GM19395 (cell line): Measurements from ENCODE around the gene ID2.

Experiments used
- ATAC-seq: cut with Tn5 transposase; IDR thresholded peaks from one replicate; pipeline ENCODE4 v1.9.1; 2021; ENCODE audit warnings: mild to moderate bottlenecking, moderate library complexity; ENCODE audit not compliant: unreplicated experiment

Gene ID2

DNA sequence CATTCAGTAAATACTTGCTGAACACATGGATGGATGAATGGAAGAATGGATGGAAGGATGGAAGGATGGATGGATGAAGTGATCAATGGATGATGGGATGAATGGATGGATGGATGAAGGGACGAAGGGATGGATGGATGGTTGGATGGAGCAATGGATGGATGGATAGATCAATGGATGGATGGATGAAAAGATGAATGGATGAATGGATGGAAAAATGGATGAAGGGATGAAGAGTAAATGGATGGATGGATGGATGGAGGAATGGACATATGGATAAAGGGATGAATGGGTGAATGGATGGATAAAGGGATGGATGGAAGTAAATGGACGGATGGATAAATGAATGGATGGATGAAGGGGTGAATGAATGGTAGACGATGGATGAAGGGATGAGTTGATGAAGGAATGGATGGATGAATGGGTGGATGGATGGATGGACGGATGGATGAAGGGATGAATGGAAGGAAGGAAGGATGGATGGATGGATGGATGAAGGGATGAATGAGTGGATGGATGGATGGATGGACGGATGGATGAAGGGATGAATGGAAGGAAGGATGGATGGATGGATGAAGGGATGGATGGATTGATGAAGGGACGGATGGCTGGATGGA, 13.9 kb upstream of the ID2 start:
- no peak for ATAC-seq

- no peak for ATAC-seq
Observed at GRCh38 chr2:8669157-8669817, 12.6 kb upstream of the ID2 start.

DNA sequence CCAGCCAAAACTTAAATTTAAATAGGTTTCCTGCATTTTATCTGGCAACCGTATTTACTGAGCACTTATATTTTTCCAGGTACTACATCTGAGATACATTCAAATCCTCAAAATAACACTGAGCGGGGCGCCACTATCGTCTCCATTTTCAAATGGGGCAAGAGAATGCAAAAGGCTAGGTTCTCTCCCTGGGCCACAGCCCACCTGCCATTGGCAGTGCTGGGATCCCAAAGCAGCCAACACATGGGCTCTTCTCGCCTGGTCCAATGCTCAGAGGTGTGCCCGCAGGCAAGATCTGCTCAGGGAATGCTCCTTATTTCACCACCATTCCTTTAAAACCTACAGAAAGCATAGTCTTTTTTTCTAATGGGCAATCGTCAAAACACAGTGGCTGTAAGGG, 11.3 kb upstream of the ID2 start:
- ATAC-seq: no peak

DNA sequence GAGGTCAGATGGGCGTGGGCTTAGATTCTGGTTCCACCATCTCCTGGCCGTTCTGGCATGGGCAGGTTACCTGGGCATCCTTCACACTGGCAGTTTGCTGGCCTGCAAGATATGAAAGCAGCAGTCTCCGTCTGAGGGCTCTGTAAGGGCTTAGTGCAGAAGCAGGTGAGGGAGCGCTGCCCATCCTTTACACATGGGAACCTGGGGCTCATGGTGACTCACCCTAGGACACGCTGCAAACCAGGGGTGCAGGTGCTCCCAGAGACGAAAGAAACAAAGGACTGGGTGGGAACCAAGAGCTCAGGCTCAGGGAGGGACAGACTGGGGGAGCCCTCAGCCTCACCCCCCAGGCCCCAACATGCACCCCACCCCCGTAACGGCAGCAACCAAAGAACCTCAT, 10.7 kb upstream of the ID2 start:
- ATAC-seq: no peak

DNA sequence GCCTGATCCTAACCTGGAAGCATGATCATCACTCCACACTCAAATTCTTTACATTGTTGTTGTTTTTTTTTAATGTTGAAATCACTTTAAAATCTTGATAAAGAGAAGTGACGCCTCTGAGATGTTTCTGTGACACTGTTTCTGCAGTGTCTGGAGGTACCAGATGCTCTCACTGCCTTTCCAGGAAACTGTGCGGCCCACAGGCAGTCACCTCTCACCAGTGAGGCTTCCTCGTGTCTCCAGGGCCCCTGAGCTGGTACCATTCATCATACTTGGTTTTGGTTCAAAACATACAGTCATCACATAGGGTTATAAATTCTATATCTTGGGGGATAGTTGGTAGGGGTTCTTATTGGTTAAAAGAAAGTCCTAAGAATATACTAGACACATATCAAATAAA, 10.1 kb upstream of the ID2 start:
- no peak for ATAC-seq

DNA sequence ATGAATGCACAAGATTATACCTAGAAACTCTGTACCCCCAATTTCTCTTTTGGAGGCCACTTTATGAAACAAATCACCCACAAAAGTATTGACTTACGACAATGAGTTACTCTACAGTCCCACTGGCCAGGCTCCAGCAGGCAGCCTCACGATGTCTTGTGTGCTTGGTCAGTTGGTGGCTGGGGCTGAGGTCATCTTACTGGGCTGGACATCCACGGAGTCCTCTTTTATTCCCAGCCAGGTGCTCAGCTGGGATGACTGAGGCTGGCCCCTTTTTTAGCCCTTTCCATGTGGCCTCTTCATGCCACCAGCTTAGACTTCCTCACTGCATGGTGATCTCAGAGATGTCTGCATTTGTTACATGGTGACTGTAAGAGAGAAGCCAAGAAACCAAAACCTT, 8.9 kb upstream of the ID2 start:
- ATAC-seq: no peak

DNA sequence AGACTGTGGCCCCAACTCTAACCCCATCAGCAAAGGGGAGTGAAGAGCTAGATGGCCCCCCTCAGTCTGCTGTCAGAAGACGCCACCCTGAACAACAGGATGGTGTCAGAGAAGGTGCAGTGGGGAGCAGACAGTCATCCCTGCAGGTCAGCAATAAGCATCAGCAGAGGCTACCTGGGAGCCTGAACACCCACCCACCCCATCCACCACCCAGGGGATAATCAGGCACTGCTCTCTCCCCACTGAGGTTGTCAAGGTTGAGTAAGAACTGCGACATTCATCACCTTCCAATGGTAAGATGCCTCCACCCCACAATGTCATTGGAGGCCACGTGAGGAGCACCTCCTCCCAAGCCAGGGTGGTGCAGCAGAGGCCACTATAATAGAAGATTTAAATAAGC, 8.5 kb upstream of the ID2 start:
- ATAC-seq: no peak

DNA sequence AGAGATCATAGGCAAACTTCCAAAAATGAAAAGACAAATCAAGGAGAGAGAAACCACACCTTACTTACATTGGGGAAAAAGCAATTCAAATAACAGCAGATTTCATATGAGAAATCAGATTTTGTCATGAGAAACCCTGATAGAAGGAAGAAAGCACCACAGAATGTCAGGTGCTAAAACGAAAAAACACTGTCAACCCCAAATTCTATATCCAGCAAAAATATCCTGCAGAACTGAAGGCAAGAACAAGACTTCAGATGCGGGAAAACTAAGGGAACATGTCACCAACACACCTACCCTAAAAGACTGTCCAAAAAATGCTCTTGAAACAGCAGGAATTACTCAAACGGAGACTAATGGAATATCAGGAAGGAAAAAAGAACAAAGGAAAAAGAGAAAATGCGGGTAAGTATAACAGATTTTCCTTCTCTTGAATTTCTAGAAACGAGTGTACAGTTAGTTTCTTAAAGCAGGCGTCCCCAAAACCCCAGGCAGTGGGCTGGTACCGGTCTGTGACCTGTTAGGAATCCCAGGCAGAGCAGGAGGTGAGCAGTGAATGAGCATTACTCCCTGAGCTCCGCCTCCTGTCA, 7.3 kb upstream of the ID2 start:
- ATAC-seq: no peak

GRCh38 chr2:8675543-8675942, 6.3 kb upstream of the ID2 start:
- no peak for ATAC-seq

GRCh38 chr2:8676191-8676920, 5.5 kb upstream of the ID2 start:
- no peak for ATAC-seq

DNA sequence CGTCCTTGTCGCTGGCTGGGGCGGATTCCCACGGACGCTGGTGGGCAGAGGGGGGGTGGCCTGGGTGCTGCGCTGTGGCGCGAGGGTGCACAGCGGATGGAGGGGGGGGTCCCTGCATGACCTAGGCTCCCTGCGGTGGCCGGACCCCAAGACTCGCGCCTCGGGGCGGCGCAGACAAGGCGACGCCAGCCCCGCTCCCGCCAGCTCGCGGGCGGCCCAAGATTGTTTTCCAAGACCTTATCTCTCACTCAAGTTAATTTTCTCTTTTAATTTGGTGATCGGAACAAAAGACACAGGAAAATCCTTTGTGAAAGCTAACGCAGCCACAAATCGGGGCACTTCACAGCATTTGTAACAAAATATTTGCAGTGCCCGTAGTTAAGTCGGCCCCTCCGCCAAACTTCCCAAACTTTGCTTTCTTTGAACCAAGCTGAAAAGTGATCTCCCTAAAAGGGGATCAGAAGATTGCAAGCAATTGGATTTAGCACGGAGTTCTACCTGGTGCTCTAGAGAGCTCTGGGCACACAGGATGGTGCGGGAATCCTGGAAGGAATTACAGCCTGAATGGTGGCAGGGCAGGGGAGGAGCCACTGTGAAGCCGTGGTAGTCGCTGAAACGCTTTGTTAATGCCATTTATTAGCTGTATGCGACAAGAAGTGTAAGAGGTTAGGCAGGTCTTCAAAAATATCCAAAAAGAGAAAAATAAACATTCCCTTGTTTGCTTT, 4.8 kb upstream of the ID2 start:
- ATAC-seq: no peak

DNA sequence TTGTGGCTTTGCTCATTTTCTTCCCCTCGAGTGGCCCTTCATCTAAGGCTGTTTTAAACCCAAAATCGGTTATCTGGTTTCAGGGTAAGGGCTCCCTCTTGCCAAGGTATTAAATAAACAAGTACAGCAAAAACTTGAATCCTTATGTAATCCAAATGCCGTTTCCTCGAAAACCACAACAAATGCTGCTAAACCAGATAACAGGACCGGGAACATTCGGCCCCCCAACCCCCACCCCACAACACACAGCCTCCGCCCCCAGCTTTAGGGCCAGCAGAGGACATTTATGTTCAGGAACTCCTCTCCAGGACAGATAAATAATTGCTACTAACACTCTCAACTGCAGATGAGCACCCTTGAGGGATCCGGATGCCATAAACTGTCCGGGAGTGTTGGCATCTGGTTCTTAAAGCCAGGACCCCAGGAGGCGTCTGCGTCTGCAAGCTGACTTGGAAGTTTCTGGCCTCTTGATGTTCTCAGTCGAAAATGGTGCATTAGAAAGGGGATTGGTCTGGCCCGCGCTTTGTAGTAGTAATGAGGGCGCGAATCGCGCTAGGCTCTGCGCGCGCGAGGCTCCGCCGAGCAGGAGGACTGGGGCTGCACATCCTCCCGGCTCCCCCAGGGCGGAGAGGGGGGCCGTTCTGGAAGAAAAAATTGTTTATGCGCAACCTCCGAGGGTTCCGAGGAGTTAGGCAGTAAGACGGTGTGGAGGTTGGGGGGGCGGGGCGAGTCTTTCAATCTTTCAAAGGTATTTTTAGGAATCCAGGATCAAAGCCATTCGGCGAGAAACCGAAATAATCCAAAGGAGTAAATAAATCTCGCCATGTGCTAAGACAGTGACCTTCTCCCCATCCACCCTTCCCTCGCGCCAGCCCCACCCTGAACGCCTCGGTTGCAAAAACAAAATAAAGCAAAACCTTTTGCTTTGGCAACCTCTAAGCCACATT, 3.9 kb upstream of the ID2 start:
- no peak for ATAC-seq

- peak; percentile 63 for ATAC-seq
Observed at GRCh38 chr2:8678731-8679566, 2.9 kb upstream of the ID2 start.

- no peak for ATAC-seq
Observed at GRCh38 chr2:8679567-8679826, 2.4 kb upstream of the ID2 start.

- ATAC-seq: no peak
Observed at GRCh38 chr2:8679827-8680731, 1.8 kb upstream of the ID2 start.

- no peak for ATAC-seq
Observed at GRCh38 chr2:8680822-8681760, 765 bp upstream of the ID2 start.
